Subcutaneous abdominal adipose tissue (tissue), 5 donors: Measurements from ENCODE around the gene RUFY3.

Source experiments
- H3K27ac ChIP-seq: one replicate; pipeline ENCODE4 v1.7.0; 2013; ENCODE audit warnings: low read depth, mild to moderate bottlenecking, inconsistent platforms, low read length, moderate library complexity
- H3K27me3 ChIP-seq, 5 donors: one replicate each; pipeline ENCODE4 v1.7.0; 2013; ENCODE audit warnings: low read length in 5 of 5, inconsistent platforms in 1 of 5; ENCODE audit not compliant: control insufficient read depth in 5 of 5, insufficient read depth in 4 of 5
- H3K36me3 ChIP-seq, 5 donors: one replicate each; pipeline ENCODE4 v1.7.0; 2013; ENCODE audit warnings: low read length in 5 of 5; ENCODE audit not compliant: control insufficient read depth in 5 of 5, insufficient read depth in 5 of 5
- H3K4me1 ChIP-seq, 5 donors: one replicate each; pipeline ENCODE4 v1.7.0; 2013; ENCODE audit warnings: low read length in 5 of 5, mild to moderate bottlenecking in 3 of 5, moderate library complexity in 1 of 5; ENCODE audit not compliant: control insufficient read depth in 5 of 5, insufficient read depth in 5 of 5
- H3K4me3 ChIP-seq, 5 donors: one replicate each; pipeline ENCODE4 v1.7.0; 2013; ENCODE audit warnings: low read length in 5 of 5, low read depth in 1 of 5
- H3K9ac ChIP-seq, 5 donors: one replicate each; pipeline ENCODE4 v1.7.0; 2013; ENCODE audit warnings: low read length in 5 of 5, mild to moderate bottlenecking in 4 of 5, moderate library complexity in 3 of 5
- H3K9me3 ChIP-seq, 5 donors: one replicate each; pipeline ENCODE4 v1.7.0; 2013; ENCODE audit warnings: low read length in 5 of 5; ENCODE audit not compliant: control insufficient read depth in 5 of 5
- donor health status: healthy.
- donor health status: healthy.
- donor health status: healthy.
- donor health status: healthy.
- donor health status: healthy.

Gene RUFY3

DNA sequence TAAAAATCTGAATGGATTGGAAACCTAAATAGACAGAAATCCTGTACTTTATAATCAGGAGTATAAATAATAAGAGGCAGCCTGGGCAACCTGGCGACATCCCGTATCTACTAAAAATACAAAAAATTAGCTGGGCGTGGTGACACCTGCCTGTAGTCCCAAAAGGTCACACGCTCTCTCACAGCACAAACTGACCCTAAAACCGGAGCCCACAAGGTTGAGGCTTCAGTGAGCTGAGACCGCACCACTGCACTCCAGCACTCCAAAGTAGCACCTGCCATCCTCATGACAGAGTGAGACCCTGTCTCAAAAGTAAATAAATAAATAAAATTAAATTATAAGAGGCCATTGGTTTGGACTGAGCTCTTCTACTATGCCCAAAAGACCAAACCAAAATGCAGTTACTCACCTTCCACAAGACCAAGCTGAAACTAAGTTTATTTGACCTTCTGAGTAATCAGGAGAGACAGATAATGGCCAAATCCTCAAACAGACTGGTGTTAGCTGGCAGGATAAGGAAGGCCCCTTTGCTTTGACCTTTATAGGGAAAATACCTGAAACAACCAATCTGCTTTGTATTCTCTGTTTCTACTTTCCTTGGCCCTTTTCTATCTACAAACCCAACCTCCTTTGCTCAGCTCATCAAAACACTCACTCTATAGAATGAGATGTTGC, 121.1 kb downstream of the RUFY3 start:
- H3K9ac ChIP-seq = no peak overlapping the region
- H3K9me3 ChIP-seq = no peaks in the 10 kb centered on the region
- H3K27ac ChIP-seq = no peak overlapping the region
- no peaks in the 10 kb centered on the region for H3K36me3 ChIP-seq
- no peaks in the 10 kb centered on the region for H3K27me3 ChIP-seq
- H3K4me1 ChIP-seq = peaks cover 3 to 14% (median 9%) of the 10 kb centered on the region in 5 donors
- H3K4me3 ChIP-seq = no peak overlapping the region

DNA sequence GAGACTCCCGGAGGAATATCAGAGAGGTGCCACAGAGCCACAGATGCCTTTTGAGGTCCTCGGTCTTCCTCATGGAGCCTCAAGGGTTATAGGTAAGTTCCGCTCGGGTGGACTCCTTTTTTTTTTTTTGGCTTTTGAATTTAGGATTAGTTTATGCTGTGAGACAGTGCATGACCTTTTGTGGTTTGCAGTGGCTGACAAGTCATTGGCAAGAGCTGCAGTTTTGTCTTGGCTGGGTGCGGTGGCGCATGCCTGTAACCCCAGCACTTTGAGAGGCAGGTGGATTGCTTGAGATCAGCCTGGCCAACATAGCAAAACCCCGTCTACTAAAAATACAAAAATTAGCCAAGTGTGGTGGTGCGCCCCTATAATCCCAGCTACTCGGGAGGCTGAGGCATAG, 122.4 kb downstream of the RUFY3 start:
- H3K9ac ChIP-seq = no peak overlapping the region
- no peak overlapping the region for H3K27ac ChIP-seq
- no peak overlapping the region for H3K4me3 ChIP-seq
- peaks cover 0 to 2% (median 0%) of the 10 kb centered on the region in 5 donors for H3K4me1 ChIP-seq
- no peaks in the 10 kb centered on the region for H3K9me3 ChIP-seq
- no peaks in the 10 kb centered on the region for H3K27me3 ChIP-seq
- no peaks in the 10 kb centered on the region for H3K36me3 ChIP-seq

DNA sequence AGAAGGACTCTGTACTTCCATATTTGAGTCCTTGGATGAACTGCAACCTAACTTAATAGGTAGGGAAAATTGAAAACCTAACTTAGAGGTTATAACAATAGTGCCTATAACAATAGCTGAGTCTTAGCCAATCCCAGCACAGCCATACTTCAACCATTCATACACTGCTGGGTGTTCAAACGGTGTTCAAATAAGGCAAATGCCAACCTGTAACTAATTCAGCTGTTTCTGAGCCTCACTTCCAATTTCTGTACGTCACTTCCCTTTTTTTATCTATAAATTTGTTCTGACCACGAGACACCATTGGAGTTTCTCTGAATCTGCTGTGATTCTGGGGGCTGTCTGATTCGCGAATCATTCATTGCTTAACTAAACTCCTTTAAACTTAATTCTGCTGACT, 127.5 kb downstream of the RUFY3 start:
- Histone ChIP-seq H3K36me3 (no peaks in the 10 kb centered on the region), H3K9me3 (no peaks in the 10 kb centered on the region), H3K27me3 (no peaks in the 10 kb centered on the region), H3K4me3 (no peak overlapping the region), H3K4me1 (no peaks in the 10 kb centered on the region), H3K9ac (no peak overlapping the region), H3K27ac (no peak overlapping the region)

DNA sequence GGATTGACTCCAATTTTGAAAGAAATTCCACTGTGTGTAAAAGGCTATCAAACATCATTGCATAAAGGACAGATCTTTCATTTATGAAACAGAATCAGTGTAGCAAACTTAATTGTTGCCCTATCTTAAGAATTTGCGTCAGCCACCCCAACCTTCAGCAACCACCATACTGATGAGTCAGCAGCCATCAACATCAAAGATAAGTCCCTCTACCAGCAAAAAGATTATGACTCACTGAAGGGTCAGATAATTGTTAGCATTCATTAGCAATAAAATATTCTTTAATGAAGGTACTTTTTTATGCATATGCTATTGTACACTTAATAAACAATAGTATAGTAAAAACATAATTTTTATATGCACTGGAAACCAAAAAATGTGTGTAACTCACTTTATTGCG, 133.7 kb downstream of the RUFY3 start:
- H3K9ac ChIP-seq = no peak overlapping the region
- H3K36me3 ChIP-seq = no peaks in the 10 kb centered on the region
- H3K4me1 ChIP-seq = no peaks in the 10 kb centered on the region
- no peak overlapping the region for H3K4me3 ChIP-seq
- no peaks in the 10 kb centered on the region for H3K27me3 ChIP-seq
- H3K9me3 ChIP-seq = no peaks in the 10 kb centered on the region
- no peak overlapping the region for H3K27ac ChIP-seq
